Measurements from ENCODE around the gene ANKRD13D. TPM values are rescaled to one million over a fixed set of nuclear protein-coding genes. Genes with fewer than 3 reads are reported as not detected.

The ANKRD13D gene
- total and polyA plus RNA-seq, 9 donors: 5.6 to 60.9 (median 41.3) TPM

DNA sequence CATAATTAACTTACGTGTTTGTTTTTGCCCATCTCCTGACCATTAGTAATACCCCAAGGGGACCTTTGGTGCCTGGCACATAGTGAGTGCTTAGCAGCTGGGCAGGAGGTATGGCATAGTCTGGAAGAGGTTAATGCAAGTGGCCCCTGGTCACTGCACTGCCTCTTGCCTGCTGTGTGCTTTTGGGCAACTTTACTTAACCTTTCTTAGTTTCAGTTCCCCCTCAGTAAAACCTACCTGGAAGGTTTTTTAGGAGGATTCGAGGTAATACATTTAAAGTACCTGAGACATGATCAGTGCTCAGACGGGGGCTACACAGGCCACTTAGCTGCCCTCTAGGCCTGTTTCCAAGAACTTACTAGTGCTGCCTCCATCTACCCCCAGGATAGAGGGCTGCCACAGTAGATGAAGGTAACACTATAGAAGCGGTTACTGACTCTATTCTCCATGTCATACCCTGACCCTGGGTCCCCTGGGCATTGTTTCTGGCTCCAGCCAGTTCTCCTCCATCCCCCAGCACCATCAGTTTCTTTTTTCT, 60.9 kb downstream of the ANKRD13D start:
- no peak for DNase-seq
- H3K36me3 ChIP-seq: no peaks in the 10 kb centered on the region
- intact Hi-C loops (cut with DNase I): loop anchor here in 3 of 4 donors (5.0 kb wide), 2 partner anchors 32 to 37 kb away; no protein-coding TSS in a partner anchor
- H3K27ac ChIP-seq: no peak overlapping the region
- no peaks in the 10 kb centered on the region for H3K9me3 ChIP-seq
- WGBS, 3 donors: 83 to 86% (median 83%) methylated on average over 4 of the region's 4 CpGs
- H3K27me3 ChIP-seq: no peaks in the 10 kb centered on the region
- H3K4me1 ChIP-seq (ENCODE audit: insufficient read depth): peaks cover 15% of the 10 kb centered on the region
- no peak overlapping the region for H3K4me3 ChIP-seq
- TF ChIP-seq, protein P1, sequence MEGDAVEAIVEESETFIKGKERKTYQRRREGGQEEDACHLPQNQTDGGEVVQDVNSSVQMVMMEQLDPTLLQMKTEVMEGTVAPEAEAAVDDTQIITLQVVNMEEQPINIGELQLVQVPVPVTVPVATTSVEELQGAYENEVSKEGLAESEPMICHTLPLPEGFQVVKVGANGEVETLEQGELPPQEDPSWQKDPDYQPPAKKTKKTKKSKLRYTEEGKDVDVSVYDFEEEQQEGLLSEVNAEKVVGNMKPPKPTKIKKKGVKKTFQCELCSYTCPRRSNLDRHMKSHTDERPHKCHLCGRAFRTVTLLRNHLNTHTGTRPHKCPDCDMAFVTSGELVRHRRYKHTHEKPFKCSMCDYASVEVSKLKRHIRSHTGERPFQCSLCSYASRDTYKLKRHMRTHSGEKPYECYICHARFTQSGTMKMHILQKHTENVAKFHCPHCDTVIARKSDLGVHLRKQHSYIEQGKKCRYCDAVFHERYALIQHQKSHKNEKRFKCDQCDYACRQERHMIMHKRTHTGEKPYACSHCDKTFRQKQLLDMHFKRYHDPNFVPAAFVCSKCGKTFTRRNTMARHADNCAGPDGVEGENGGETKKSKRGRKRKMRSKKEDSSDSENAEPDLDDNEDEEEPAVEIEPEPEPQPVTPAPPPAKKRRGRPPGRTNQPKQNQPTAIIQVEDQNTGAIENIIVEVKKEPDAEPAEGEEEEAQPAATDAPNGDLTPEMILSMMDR (IDR thresholded peaks at IDR 0.05): no peak
- TF ChIP-seq EP300 (IDR thresholded peaks at IDR 0.05): no peak
- no peak for TF ChIP-seq POLR2A (IDR thresholded peaks at IDR 0.05)

- Histone ChIP-seq H3K4me1 (ENCODE audit: insufficient read depth) (peaks cover 17% of the 10 kb centered on the region), H3K9me3 (no peaks in the 10 kb centered on the region), H3K4me3 (no peak overlapping the region), H3K27ac (peak overlapping the region in 1 of 2 donors; percentile 36), H3K27me3 (no peaks in the 10 kb centered on the region), H3K36me3 (no peaks in the 10 kb centered on the region)
- DNase-seq: peak in 4 of 5 donors; percentile 65 to 78 (median 74)
- WGBS, 3 donors: 54 to 57% (median 54%) methylated on average over 11 of the region's 11 CpGs
- no peak for TF ChIP-seq EP300 (IDR thresholded peaks at IDR 0.05)
- TF ChIP-seq, protein P1 (IDR thresholded peaks at IDR 0.05): peak; percentile 83 to 87 (median 84)
- intact Hi-C loops (cut with DNase I): loop anchor here in 1 of 4 donors (2.0 to 5.0 kb wide), 2 partner anchors 36 to 157 kb away; partner anchors contain the start of gene CDK2AP2
Observed at GRCh38 chr11:67351275-67352005, 62.3 kb downstream of the ANKRD13D start.

Other genes starting within 250 kb of the ANKRD13D start
- 10 to 100 TPM in 5 of 7 donors, 1 to 10 TPM in 2; 8.7 to 24.9 (median 12.8) TPM for gene RHOD, start 232.5 kb upstream of the ANKRD13D start, total RNA-seq
- 10 to 100 TPM in 1 of 2 donors, 1 to 10 TPM in 1; 5.5 to 16.1 TPM for gene RHOD, start 232.5 kb upstream of the ANKRD13D start, polyA plus RNA-seq
- 10 to 100 TPM; 33.5 to 76.9 (median 59.9) TPM for gene KDM2A, start 170.0 kb upstream of the ANKRD13D start, total RNA-seq
- gene KDM2A, start 170.0 kb upstream of the ANKRD13D start, polyA plus RNA-seq: 10 to 100 TPM; 34.1 to 53.0 TPM
- gene GRK2, start 22.8 kb upstream of the ANKRD13D start, total RNA-seq: 10 to 100 TPM; 24.8 to 58.1 (median 49.0) TPM
- 10 to 100 TPM; 21.5 to 39.3 TPM for gene GRK2, start 22.8 kb upstream of the ANKRD13D start, polyA plus RNA-seq
- gene SSH3, start 14.2 kb downstream of the ANKRD13D start, total RNA-seq: 10 to 100 TPM; 37.9 to 69.9 (median 52.1) TPM
- gene SSH3, start 14.2 kb downstream of the ANKRD13D start, polyA plus RNA-seq: 10 to 100 TPM; 18.1 to 32.1 TPM
- gene POLD4, start 64.2 kb downstream of the ANKRD13D start, total RNA-seq: 10 to 100 TPM; 22.6 to 57.7 (median 47.2) TPM
- 10 to 100 TPM; 12.5 to 87.8 TPM for gene POLD4, start 64.2 kb downstream of the ANKRD13D start, polyA plus RNA-seq
- gene CLCF1, start 84.3 kb downstream of the ANKRD13D start, total RNA-seq: 10 to 100 TPM in 1 of 7 donors, 1 to 10 TPM in 6; 3.4 to 22.9 (median 5.0) TPM
- 1 to 10 TPM; 2.5 to 9.6 TPM for gene CLCF1, start 84.3 kb downstream of the ANKRD13D start, polyA plus RNA-seq
- 10 to 100 TPM; 13.9 to 51.7 (median 23.5) TPM for gene RAD9A, start 102.7 kb downstream of the ANKRD13D start, total RNA-seq
- gene RAD9A, start 102.7 kb downstream of the ANKRD13D start, polyA plus RNA-seq: 10 to 100 TPM in 1 of 2 donors, 1 to 10 TPM in 1; 3.1 to 20.3 TPM
- gene PPP1CA, start 112.6 kb downstream of the ANKRD13D start, total RNA-seq: 10 to 100 TPM; 32.2 to 86.9 (median 55.5) TPM
- gene PPP1CA, start 112.6 kb downstream of the ANKRD13D start, polyA plus RNA-seq: 10 to 100 TPM; 43.7 to 54.9 TPM
- gene TBC1D10C, start 114.8 kb downstream of the ANKRD13D start, total RNA-seq: 1 to 10 TPM in 3 of 7 donors, under 1 TPM in 4; 0.15 to 2.0 (median 1.00) TPM
- gene TBC1D10C, start 114.8 kb downstream of the ANKRD13D start, polyA plus RNA-seq: 1 to 10 TPM in 1 of 2 donors, under 1 TPM in 1; 0.32 to 1.6 TPM
- 10 to 100 TPM in 1 of 7 donors, 1 to 10 TPM in 1, under 1 TPM in 5; 0.12 to 13.2 (median 0.66) TPM for gene CARNS1, start 126.4 kb downstream of the ANKRD13D start, total RNA-seq
- under 1 TPM; 0.45 to 0.58 TPM for gene CARNS1, start 126.4 kb downstream of the ANKRD13D start, polyA plus RNA-seq
- gene RPS6KB2, start 139.2 kb downstream of the ANKRD13D start, total RNA-seq: 10 to 100 TPM; 24.8 to 38.6 (median 33.1) TPM
- gene RPS6KB2, start 139.2 kb downstream of the ANKRD13D start, polyA plus RNA-seq: 10 to 100 TPM; 10.4 to 38.2 TPM
- gene PTPRCAP, start 148.4 kb downstream of the ANKRD13D start, total RNA-seq: 10 to 100 TPM in 1 of 7 donors, 1 to 10 TPM in 6; 2.4 to 10.7 (median 3.2) TPM
- gene PTPRCAP, start 148.4 kb downstream of the ANKRD13D start, polyA plus RNA-seq: 1 to 10 TPM in 1 of 2 donors, not detected in 1; 7.2 TPM
- gene CORO1B, start 154.2 kb downstream of the ANKRD13D start, total RNA-seq: 10 to 100 TPM; 31.1 to 80.5 (median 60.8) TPM
- 10 to 100 TPM in 1 of 2 donors, 1 to 10 TPM in 1; 2.8 to 74.3 TPM for gene CORO1B, start 154.2 kb downstream of the ANKRD13D start, polyA plus RNA-seq
- gene GPR152, start 163.4 kb downstream of the ANKRD13D start, total RNA-seq: under 1 TPM in 1 of 7 donors, not detected in 6; 0.15 TPM
- gene GPR152, start 163.4 kb downstream of the ANKRD13D start, polyA plus RNA-seq: not detected
- 1 to 10 TPM in 4 of 7 donors, under 1 TPM in 2, not detected in 1; 0.13 to 2.1 (median 1.2) TPM for gene CABP4, start 166.1 kb downstream of the ANKRD13D start, total RNA-seq
- gene CABP4, start 166.1 kb downstream of the ANKRD13D start, polyA plus RNA-seq: under 1 TPM; 0.62 to 0.92 TPM
- gene TMEM134, start 179.9 kb downstream of the ANKRD13D start, total RNA-seq: 10 to 100 TPM; 37.6 to 69.8 (median 44.8) TPM
- gene TMEM134, start 179.9 kb downstream of the ANKRD13D start, polyA plus RNA-seq: 10 to 100 TPM in 1 of 2 donors, 1 to 10 TPM in 1; 2.7 to 44.3 TPM
- gene AIP, start 193.7 kb downstream of the ANKRD13D start, total RNA-seq: 100 to 1,000 TPM in 1 of 7 donors, 10 to 100 TPM in 6; 49.1 to 103 (median 65.4) TPM
- gene AIP, start 193.7 kb downstream of the ANKRD13D start, polyA plus RNA-seq: 100 to 1,000 TPM in 1 of 2 donors, 10 to 100 TPM in 1; 33.5 to 114 TPM
- gene PITPNM1, start 216.1 kb downstream of the ANKRD13D start, total RNA-seq: 10 to 100 TPM in 3 of 7 donors, 1 to 10 TPM in 4; 3.1 to 77.2 (median 9.5) TPM
- gene PITPNM1, start 216.1 kb downstream of the ANKRD13D start, polyA plus RNA-seq: 1 to 10 TPM; 5.3 to 6.1 TPM
- 10 to 100 TPM; 15.8 to 66.1 (median 34.6) TPM for gene CDK2AP2, start 218.9 kb downstream of the ANKRD13D start, total RNA-seq
- gene CDK2AP2, start 218.9 kb downstream of the ANKRD13D start, polyA plus RNA-seq: 10 to 100 TPM in 1 of 2 donors, 1 to 10 TPM in 1; 3.8 to 35.9 TPM
- not detected for gene CABP2, start 234.1 kb downstream of the ANKRD13D start, total RNA-seq
- not detected for gene CABP2, start 234.1 kb downstream of the ANKRD13D start, polyA plus RNA-seq